HG03432 (cell line): Measurements from ENCODE around the gene GET4.
"Not testable (repeated sequence)": the region's sequence is repeated elsewhere in the genome, so short reads cannot be mapped to it uniquely, and the experiment has no call there.

ENCODE experiments used
- ATAC-seq: cut with Tn5 transposase; IDR thresholded peaks from one replicate; pipeline ENCODE4 v1.9.1; 2021; ENCODE audit warnings: mild to moderate bottlenecking, moderate library complexity; ENCODE audit not compliant: unreplicated experiment

Gene GET4

DNA sequence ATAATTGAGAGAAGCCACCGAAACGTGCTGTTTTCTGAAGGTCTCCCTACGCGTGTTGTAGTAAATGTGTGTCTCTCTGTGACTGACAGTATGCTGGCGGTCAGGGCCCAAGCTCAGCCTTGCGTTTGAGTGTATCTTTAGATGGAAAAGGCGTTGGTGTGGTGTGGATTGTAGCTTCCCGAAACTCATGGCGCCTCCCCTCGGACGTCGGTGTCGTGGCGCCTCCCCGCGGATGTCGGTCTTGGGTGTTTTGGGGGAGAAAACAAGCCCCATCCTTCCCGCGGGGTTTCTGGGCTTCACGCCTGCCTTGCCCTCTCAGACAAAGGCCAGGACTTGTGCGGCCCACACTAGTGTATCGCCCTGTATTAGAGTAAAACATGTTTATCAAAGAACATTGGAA lies 31.3 kb upstream of the GET4 start:
- ATAC-seq: no peak

DNA sequence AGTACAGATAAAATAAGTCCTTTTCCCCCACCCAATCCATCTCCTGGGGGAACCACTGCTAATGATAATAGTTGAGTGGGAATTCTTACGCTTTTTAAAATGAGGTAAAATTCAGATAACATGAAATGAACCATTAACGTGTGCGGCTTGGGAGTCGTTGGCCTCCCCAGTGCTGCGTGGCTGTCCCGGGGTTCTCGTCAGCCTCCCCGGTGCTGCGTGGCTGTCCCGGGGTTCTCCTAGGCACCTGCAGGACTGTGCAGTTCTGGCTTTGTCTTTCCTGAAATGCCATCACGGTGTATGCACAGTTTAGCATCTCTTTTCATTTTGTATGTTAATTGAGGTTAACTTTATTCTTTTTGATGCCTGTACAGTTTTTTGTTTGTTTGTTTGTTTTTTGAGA lies 30.6 kb upstream of the GET4 start:
- no peak for ATAC-seq

DNA sequence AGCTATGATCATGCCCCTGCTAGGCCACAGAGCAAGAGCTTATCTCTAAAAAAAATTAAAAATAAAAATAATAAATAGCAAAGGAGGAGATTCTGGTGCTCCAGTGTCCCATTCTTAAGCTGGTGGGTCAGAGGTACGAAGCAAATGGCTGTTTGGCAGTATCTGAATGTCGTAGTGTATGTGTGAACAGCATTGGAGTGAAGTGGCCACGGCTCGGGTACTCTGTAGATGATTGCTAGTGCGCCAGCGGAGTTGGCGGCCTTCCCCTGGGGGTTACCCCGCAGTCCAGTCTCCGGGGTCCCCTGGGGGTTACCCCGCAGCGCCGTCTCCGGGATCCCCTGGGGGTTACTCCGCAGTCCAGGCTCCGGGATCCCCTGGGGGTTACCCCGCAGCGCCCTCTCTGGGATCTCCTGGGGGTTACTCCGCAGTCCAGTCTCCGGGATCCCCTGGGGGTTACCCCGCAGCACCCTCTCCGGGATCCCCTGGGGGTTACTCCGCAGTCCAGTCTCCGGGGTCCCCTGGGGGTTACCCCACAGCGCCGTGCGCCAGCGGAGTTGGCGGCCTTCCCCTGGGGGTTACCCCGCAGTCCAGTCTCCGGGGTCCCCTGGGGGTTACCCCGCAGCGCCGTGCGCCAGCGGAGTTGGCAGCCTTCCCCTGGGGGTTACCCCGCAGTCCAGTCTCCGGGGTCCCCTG lies 29.2 kb upstream of the GET4 start:
- ATAC-seq: not testable (repeated sequence)

DNA sequence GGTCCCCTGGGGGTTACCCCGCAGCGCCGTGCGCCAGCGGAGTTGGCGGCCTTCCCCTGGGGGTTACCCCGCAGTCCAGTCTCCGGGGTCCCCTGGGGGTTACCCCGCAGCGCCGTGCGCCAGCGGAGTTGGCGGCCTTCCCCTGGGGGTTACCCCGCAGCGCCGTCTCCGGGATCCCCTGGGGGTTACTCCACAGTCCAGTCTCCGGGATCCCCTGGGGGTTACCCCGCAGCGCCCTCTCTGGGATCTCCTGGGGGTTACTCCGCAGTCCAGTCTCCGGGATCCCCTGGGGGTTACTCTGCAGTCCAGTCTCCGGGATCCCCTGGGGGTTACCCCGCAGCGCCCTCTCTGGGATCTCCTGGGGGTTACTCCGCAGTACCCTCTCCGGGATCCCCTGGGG lies 28.6 kb upstream of the GET4 start:
- ATAC-seq: not testable (repeated sequence)

DNA sequence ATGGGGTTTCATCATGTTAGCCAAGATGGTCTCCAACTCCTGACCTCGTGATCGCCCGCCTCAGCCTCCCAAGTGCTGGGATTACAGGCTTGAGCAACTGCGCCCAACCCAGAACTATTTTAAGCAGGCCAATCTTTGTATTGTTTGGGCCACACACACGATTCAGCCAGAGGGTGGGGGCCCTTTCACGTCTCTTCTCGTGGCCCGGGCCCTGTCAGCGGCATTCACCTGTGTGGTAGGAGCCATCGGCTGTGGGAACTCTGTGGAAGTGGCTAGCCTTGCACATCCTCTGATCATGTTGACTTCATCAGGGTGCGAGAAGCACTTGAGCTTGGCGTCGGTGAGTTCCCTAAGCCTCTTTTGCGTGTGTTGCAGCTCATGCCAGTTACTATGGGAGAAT lies 27.2 kb upstream of the GET4 start:
- ATAC-seq: no peak

DNA sequence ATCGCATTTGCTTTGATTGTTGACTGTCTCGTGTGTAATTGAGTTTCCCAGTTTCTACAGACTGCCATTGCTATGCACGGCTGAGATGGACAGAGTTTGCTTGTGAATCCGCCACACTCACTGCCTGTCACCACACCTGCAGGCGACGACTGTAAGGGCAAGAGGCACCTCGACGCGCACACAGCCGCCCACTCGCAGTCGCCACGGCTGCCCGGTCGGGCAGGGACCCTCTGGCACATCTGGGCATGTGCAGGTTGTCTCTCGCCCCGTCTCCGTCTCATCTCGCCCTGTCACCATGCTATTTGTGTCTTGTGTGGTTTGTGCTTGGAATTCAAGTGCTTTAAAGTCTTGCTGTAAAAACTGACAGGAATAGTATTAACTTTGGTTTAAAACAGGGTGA lies 26.6 kb upstream of the GET4 start:
- no peak for ATAC-seq

DNA sequence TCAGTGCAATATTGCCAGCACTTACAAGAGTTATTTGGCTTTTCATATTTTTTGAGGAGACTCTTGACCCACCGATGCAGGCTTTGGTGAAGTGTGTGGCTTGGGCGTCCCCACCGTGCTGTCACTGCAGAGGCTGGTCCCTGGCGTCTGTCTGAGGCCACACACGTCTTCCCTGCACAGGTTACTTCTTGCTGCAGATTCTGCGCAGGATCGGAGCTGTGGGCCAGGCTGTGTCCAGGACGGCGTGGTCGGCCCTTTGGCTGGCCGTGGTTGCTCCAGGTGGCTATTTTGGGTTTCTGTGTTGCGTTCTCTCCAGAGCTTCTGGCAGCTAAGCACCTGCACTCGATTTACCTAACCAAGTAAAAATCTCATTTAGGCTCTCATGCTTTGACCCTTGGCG lies 25.1 kb upstream of the GET4 start:
- no peak for ATAC-seq

DNA sequence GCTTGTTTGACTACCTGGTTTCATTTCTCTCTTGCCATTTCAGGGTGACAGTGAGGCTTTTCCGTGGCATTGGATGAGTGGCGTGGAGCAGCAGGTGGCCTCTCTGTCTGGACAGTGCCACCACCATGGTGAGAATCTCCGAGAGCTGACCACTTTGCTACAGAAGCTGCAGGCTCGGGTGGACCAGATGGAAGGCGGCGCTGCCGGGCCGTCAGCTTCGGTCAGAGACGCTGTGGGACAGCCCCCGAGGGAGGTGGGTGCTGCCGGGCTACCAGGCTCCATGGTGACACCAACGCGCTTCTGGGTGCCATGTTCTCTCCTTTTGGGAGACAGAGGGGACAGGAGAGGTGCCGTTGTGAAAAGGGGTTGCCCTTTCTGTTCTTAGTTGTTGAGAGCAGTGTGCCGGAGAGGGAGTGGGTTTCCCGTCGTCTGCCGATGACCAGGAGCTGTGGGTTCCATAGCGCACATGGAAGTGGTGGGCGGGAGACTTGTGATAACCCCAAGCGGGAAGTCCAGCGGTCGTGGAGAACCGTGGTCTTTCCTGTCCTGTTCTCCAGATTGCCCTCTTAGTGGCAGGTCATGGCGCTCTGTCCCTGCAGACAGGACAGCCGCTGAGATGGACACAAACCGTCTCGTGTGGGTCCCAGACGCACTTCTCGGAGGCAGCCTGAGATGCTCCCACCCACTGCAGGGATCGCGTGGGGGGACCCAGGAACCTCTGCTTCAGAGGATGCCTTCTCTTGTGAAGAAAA lies 22.8 kb upstream of the GET4 start:
- no peak for ATAC-seq

DNA sequence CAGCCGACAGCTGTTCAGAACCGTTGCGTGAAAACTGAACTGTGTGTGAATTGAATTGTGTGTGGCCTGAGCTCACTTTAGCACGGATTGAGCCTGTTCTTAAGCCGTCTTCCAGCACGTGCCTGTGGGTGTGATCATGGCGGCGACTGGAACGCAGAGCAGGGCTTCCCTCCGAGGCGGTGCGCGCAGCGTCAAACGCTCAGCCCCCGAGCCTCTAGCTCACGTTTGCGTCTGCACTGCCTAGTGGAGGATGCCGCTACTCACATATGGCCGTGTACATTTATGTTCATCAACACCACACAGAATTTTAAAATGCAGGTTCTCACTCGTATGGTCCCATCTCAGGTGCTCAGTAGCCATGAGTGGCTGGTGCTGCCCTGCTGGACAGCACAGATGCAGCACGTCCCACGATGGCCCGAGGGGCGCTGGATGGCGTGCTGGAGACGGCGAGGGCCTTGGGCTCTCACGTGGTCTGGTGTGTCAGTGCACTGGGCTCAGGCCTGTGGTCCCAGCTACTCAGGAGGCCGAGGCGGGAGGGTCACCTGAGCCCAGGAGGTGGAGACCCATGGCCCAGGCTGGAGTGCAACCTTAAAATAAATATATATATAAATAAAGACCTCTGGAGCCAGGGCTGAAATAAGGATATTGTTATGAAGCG lies 22.1 kb upstream of the GET4 start:
- no peak for ATAC-seq

DNA sequence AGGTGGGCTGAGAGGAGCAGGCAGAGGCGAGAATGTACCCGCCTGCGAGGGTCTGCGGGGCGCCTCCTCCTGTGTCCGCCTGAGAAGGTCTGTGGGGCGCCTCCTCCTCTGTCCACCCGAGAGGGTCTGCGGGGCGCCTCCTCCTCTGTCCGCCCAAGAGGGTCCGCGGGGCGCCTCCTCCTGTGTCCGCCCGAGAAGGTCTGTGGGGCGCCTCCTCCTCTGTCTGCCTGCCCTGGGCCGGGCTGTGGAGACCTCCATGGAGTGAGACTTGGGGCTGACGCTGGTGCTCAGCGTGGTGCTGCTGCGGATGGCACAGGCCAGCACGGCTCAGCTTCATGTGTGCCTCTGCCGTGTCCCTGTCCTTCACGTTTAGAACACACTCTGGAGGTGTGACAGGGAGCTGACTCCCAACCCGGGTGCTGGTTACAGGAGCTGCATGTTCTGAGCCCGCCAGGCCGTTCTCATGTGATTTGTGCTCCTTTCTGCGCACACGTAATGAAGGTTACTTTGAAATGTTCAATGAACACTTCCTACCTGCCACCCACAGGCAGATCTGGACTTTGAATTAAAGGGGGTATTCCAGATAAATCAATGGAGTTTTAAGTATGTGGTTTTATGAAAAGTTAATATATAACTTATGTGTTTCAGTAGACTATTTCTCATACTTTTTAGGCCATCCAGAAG lies 20.5 kb upstream of the GET4 start:
- ATAC-seq: no peak

DNA sequence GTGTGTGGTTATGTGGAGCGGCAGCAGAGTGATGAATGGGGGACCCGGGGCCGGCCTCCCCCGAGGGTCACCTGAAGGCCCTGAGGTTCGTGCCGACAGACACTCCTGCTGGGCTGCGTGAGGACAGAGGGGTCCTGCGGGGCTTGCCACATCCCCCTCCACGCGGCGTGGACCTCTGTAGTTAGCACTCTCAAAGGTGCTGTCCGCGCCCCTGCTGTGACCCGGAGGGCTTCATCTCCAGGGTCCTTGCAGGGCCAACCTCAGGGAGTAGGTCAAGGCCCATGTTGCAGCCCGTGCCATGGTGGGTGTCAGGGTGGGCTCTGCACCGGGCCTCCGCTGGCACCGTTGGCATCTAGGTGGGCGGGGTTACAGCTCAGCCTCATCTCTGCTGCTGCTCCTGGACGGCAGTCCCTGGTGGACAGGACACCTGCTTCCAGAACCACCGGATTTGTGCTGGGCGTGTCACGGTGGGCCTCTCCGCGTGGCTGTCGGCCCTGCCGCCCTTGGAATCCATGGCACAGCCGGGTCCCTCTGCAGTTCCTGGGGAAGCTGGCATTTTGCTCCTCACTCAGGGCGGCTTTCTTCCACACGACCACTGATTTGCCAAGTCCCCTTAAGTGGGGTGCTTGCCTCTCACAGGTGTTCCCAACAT lies 19.8 kb upstream of the GET4 start:
- ATAC-seq: no peak

DNA sequence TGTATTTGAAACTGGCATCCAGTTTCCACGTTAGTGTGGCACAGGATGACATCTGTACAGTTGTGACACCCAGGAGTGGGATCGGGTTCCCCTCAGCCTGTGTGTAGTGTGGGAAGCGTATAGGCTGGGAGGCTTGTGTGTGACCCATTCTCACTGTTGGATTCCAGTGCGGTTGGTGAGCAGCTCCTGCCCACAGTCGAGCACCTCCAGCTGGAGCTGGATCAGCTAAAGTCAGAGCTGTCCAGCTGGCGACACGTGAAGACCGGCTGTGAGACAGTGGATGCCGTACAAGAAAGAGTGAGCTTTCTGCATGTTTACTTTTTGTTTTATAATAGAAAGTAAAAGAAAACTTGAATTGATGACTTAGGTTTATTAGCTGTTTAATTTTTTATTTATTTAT lies 18.7 kb upstream of the GET4 start:
- no peak for ATAC-seq

DNA sequence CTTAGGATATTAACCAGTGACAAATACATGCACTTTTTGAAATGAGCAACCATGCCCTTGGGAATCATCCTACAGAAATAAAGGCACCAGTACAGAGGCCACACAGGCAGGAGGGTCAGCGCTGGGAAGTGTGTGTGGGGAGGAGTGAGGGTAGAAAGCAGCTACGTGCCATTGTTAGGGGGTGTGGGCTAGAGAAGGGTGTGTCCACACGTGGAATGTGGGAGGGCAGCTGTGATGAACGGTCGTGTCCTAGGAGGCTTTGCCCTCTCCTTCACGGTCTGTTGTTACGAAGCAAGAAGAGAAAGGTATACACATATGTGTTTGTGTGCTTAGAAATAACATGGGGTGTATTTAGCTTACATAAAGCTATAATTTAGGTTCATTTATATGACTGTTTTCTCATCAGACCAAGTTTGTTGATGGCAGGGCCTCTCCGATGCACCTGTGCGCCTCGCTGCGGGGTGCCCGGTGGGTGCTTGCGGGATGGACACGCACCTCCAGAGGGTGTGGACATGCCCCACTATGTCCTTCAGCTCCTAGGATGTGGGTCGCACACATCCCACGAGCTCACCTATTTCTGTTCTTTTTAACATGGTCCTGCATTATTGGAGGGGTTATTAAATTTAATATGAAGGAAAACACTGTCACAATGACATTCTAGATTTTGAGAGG lies 16.9 kb upstream of the GET4 start:
- no peak for ATAC-seq

DNA sequence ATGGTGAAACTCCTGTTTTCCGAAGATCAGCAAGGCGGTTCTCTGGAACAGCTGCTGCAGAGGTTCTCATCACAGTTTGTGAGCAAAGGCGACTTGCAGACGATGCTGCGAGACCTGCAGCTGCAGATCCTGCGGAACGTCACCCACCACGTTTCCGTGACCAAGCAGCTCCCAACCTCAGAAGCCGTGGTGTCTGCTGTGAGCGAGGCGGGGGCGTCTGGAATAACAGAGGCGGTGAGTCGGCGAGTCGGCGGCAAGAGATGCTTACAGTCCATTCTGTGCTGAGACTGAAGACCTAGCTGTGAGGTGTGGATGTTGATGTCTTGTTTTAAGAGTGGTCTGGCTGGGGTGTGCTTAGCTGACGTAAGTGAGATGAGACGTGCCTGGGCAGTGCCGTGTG lies 16.2 kb upstream of the GET4 start:
- no peak for ATAC-seq

DNA sequence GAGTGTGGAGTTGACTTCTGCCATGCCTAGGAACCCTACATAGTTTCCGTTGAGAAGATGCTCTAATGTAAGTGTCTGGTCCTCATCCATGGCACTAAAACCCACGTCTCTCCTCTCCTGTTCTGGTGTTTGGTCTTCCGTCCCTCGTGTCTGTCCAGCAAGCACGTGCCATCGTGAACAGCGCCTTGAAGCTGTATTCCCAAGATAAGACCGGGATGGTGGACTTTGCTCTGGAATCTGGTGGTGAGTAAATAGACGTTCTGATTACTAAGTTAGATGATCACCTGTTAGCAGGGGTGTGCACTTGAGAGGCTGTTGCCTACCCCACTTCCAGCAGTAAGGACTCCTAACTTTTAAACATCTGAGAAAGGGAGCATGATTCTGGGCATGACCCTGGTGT lies 15.1 kb upstream of the GET4 start:
- no peak for ATAC-seq

DNA sequence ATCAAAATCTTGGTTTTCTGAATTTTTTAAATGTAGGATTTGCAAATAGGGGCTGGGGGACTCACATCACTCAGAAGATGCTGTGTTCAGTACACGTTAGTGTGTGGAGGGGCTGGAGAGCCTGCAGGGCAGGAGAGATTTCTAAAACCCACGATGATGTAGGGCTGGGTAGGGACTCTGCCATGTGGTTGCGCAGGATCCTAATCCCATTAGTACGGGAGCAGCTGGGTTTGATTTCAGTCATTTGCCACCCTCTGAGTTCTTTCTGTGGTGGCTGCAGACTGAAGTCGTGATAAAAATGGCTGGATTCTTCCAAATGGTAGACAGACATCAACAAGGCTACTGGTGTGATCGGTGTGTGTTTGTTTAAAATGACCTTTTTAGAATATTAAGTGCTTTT lies 14.2 kb upstream of the GET4 start:
- no peak for ATAC-seq

DNA sequence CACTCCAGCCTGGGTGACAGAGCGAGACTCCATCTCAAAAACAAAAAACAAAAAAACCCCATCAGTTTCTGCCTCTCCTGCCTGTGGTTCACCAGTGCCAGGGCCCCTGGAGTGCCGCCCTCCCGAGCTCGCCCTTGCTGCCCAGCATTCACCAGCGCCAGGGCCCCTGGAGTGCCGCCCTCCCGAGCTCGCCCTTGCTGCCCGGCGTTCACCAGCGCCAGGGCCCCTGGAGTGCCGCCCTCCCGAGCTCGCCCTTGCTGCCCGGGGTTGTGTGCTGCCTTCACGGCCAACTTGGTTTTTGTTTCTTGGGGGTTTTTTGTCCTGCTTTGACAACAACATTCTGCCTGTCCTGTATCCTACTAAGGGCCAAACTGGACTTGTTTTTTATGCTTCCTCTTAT lies 13.2 kb upstream of the GET4 start:
- ATAC-seq: no peak

DNA sequence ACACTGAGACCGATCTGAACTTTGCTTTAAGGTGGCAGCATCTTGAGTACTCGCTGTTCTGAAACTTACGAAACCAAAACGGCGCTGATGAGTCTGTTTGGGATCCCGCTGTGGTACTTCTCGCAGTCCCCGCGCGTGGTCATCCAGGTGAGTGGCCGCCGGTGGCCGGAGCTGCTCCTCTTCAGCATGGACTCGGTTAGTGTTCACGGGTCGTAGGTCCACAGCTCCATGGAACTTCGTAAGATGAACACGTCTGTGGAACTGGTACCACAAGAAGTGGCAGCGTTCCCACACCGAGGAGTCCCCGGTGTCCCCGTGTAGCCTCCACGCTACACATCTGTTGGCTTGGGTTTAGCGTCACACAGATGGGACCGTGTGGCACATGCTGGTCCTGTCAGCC lies 10.4 kb upstream of the GET4 start:
- no peak for ATAC-seq

DNA sequence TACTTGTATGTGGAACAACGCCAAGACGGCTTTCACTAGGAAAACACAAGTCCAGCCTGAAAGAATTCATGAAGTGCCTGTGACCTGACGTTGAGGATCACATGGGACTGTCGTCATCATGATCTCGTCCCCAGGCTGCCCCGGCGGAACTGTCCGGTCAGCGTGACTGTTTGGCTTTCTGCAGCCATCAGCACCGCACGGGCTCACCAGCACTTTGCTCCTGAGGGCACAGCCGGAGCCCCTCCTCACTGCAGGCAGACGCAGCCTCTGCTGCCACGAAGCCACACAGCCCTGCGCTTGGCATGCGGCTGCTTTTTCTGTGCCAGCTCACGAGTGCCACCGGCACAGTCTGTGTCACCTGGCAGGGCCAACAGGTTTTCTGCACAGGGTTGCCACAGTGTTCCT lies 9.4 kb upstream of the GET4 start:
- no peak for ATAC-seq

DNA sequence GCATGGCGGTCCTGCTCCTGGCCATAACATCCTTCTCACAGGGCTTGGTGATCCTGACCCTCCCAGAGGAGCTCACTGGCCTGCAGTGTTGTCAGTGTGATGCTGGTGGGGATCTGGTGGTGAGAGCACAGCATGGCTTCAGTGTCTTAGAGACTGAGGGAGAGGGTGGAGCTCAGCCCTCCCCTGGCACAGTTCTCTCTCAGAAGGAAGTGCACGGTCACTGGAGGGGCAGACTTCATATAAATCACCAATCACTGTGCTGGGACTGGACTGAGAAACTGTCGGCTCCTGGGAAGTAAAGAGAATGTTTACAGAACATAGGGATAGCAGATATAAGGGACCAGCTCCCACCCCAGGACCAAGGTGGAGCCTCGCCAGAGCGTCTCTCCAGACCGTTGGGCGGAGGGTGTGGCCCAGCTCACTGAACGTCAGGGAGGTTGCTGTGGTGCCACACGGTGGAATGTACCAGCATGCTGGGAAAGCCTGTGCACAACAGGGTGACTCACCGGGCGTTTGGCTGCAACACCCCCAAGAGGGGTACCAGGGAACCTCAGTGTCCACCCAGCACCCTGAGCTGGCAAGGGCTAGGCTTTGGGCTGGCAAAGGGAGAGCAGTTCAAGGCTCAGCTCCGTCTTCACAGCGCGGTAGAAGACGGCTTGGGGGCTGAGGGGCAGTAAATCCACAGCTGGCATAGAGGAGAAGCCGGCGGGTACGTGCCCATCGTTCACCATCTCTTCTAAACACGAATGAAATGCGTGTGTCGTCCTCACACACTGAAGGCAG lies 8.8 kb upstream of the GET4 start:
- no peak for ATAC-seq
